SU-DHL-6 (cell line): ENCODE data around the gene POLR2E.

ENCODE experiments used
- EZH2phosphoT487 ChIP-seq: fragments of 200-600 bp; sonication (generic), shearing (Covaris generic); conservative IDR thresholded peaks from 2 replicates; pipeline ENCODE4 v1.6.1; 2018; ENCODE audit warnings: mild to moderate bottlenecking, antibody characterized with exemption, low read length, moderate library complexity, mixed read lengths
- TF ChIP-seq, protein P1 (sequence below): fragments of 200-600 bp; sonication (generic); IDR thresholded peaks from one replicate; pipeline ENCODE4 v1.5.1; 2017; ENCODE audit warnings: antibody characterized with exemption, mild to moderate bottlenecking, low read length, moderate library complexity; ENCODE audit not compliant: insufficient read depth, poor library complexity, severe bottlenecking

GRCh38 chr19:1131718-1132551, 36.8 kb upstream of the POLR2E start:
- TF ChIP-seq, protein P1, sequence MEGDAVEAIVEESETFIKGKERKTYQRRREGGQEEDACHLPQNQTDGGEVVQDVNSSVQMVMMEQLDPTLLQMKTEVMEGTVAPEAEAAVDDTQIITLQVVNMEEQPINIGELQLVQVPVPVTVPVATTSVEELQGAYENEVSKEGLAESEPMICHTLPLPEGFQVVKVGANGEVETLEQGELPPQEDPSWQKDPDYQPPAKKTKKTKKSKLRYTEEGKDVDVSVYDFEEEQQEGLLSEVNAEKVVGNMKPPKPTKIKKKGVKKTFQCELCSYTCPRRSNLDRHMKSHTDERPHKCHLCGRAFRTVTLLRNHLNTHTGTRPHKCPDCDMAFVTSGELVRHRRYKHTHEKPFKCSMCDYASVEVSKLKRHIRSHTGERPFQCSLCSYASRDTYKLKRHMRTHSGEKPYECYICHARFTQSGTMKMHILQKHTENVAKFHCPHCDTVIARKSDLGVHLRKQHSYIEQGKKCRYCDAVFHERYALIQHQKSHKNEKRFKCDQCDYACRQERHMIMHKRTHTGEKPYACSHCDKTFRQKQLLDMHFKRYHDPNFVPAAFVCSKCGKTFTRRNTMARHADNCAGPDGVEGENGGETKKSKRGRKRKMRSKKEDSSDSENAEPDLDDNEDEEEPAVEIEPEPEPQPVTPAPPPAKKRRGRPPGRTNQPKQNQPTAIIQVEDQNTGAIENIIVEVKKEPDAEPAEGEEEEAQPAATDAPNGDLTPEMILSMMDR = no peak
- TF ChIP-seq EZH2phosphoT487 = no peak
